Measurements from ENCODE around the gene FBXO34. TPM values are rescaled to one million over a fixed set of nuclear protein-coding genes. Genes with fewer than 3 reads are reported as not detected.
A peak's percentile ranks its signal among the peaks of the same experiment; 100 is the strongest.

FBXO34 gene
- total and polyA plus RNA-seq, 2 of the 13 experiments (the other 11 are each of a cell fraction or from before 2014, with no cell fraction given) = 8.8 to 13.5 TPM

DNA sequence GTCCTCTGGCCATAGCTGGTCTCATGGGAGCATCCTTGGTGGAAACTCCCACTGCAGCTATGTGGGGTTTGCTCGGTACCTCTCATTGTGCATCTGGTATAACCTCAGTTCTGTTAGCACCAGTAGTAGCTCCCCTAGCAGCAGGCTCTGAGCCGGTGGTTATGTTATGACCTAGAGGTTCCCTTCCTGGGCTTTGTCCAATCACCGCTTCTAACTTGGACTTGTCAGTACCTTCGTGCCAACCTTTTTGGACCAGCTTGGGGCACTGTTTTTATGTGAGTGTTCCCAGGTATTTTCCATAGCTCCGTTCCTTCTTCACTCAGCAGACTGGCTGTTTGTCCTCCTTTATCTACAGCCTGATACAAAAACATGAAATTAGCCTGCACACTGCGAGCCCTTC, 84.7 kb downstream of the FBXO34 start:
- H3K36me3 ChIP-seq (replicated peaks in 1 of 2; ENCODE audit: control insufficient read depth in 1 of 2, insufficient read depth in 2 of 2, low read length in 2 of 2) = peaks cover 13 to 26% of the 10 kb centered on the region in 2 experiments
- DNase-seq (ENCODE audit: low spot score) (no peak), FAIRE-seq (no peak), ATAC-seq (no peak)
- peaks cover 16% of the 10 kb centered on the region for H3K4me1 ChIP-seq (ENCODE audit: insufficient read depth, low read length)
- H3K79me2 ChIP-seq (ENCODE audit: insufficient read depth, low read length) = no peaks in the 10 kb centered on the region
- no peak overlapping the region for H2AFZ ChIP-seq (ENCODE audit: low read length)
- H4K20me1 ChIP-seq (ENCODE audit: insufficient read depth, low read length) = 0 out of 2 replicates have a peak, but pooled peaks cover 5% of the 10 kb centered on the region
- in situ Hi-C loops (cut with HindIII; ENCODE audit: extremely low pct_ligation_motif_present, low pct_unique_long_range_greater_than_20kb) (no loop called here), intact Hi-C loops (cut with micrococcal nuclease; ENCODE audit: unreplicated experiment) (loop anchor here (5.0 kb wide), 1 partner anchor 144 kb away; no protein-coding TSS in a partner anchor)
- H3K9ac ChIP-seq (ENCODE audit: insufficient read depth, low read depth, low read length) = no peak overlapping the region
- no peak overlapping the region for H3K4me3 ChIP-seq (replicated peaks in 1 of 3; ENCODE audit: insufficient read depth in 1 of 3, low read depth in 2 of 3, low read length in 3 of 3)
- TF ChIP-seq ZNF44 (CRISPR knock-in tag; IDR thresholded peaks at IDR 0.05) (no peak), TMF1 (CRISPR knock-in tag; IDR thresholded peaks at IDR 0.05; ENCODE audit: low read depth) (no peak), ZBTB8A (CRISPR knock-in tag; IDR thresholded peaks at IDR 0.05; ENCODE audit: borderline replicate concordance, low read depth) (no peak), NAIF1 (CRISPR knock-in tag; IDR thresholded peaks at IDR 0.05; ENCODE audit: borderline replicate concordance) (no peak)
- TF ChIP-seq, protein P1, sequence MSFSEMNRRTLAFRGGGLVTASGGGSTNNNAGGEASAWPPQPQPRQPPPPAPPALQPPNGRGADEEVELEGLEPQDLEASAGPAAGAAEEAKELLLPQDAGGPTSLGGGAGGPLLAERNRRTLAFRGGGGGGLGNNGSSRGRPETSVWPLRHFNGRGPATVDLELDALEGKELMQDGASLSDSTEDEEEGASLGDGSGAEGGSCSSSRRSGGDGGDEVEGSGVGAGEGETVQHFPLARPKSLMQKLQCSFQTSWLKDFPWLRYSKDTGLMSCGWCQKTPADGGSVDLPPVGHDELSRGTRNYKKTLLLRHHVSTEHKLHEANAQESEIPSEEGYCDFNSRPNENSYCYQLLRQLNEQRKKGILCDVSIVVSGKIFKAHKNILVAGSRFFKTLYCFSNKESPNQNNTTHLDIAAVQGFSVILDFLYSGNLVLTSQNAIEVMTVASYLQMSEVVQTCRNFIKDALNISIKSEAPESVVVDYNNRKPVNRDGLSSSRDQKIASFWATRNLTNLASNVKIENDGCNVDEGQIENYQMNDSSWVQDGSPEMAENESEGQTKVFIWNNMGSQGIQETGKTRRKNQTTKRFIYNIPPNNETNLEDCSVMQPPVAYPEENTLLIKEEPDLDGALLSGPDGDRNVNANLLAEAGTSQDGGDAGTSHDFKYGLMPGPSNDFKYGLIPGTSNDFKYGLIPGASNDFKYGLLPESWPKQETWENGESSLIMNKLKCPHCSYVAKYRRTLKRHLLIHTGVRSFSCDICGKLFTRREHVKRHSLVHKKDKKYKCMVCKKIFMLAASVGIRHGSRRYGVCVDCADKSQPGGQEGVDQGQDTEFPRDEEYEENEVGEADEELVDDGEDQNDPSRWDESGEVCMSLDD (CRISPR knock-in tag; IDR thresholded peaks at IDR 0.05; ENCODE audit: borderline replicate concordance) = no peak
- H3K27ac ChIP-seq (ENCODE audit: extremely low read length, insufficient read depth, low read length) = no peak overlapping the region
- H3K9me3 ChIP-seq (ENCODE audit: low read length) = no peaks in the 10 kb centered on the region
- no peak overlapping the region for H3K4me2 ChIP-seq (ENCODE audit: low read depth, low read length)
- WGBS (ENCODE audit: low lambda C conversion rate) = 80% methylated on average over 5 of the region's 6 CpGs
- no peaks in the 10 kb centered on the region for H3K27me3 ChIP-seq (ENCODE audit: control insufficient read depth in 1 of 2, insufficient read depth in 2 of 2, low read length in 2 of 2)
- ChIA-PET CTCF (ENCODE audit: low intra/inter-chr PET ratio, low total read pairs) (no interaction called here), POLR2A (no interaction called here)
- no TSS peak for BruUV-seq (replicated peaks)

DNA sequence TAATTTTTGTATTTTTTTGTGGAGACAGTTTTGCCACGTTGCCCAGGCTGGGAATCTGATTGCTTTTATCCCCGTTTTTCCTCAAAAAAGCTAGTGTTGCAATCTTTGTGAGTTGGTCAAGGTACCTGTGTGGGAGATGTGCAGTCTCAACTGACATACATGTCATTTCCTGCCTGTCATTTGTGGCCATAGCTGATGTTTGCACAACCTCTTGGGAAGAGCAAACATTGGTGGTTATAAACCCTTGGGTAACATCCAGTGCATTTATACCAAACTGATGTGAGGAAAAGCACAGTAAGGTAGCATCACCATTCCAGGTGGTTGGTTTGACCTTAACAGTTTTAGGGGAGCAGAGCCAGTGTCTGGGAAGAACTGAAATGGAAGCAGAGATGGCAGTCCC, 85.7 kb downstream of the FBXO34 start:
- H3K27me3 ChIP-seq (ENCODE audit: control insufficient read depth in 1 of 2, insufficient read depth in 2 of 2, low read length in 2 of 2) = no peaks in the 10 kb centered on the region
- no TSS peak for BruUV-seq (replicated peaks)
- no peak overlapping the region for H3K27ac ChIP-seq (ENCODE audit: extremely low read length, insufficient read depth, low read length)
- 17% methylated on average over 2 of the region's 2 CpGs for WGBS (ENCODE audit: low lambda C conversion rate)
- DNase-seq (ENCODE audit: low spot score) (peak; percentile 76), ATAC-seq (peak; percentile 70), FAIRE-seq (peak; percentile 79)
- ChIA-PET POLR2A (interaction anchor here (0.8 kb wide), 1 partner anchor 8 kb away, joined by 3 read pairs; no protein-coding TSS in a partner anchor), CTCF (ENCODE audit: low intra/inter-chr PET ratio, low total read pairs) (no interaction called here)
- H3K4me3 ChIP-seq (replicated peaks in 1 of 3; ENCODE audit: insufficient read depth in 1 of 3, low read depth in 2 of 3, low read length in 3 of 3) = no peak overlapping the region
- 0 out of 2 replicates have a peak, but pooled peaks cover 5% of the 10 kb centered on the region for H4K20me1 ChIP-seq (ENCODE audit: insufficient read depth, low read length)
- peaks cover 16% of the 10 kb centered on the region for H3K4me1 ChIP-seq (ENCODE audit: insufficient read depth, low read length)
- intact Hi-C loops (cut with micrococcal nuclease; ENCODE audit: unreplicated experiment) = loop anchor here (5.0 kb wide), 1 partner anchor 145 kb away; no protein-coding TSS in a partner anchor
- H3K4me2 ChIP-seq (ENCODE audit: low read depth, low read length) = no peak overlapping the region
- in situ Hi-C loops (cut with HindIII; ENCODE audit: extremely low pct_ligation_motif_present, low pct_unique_long_range_greater_than_20kb) = no loop called here
- no peaks in the 10 kb centered on the region for H3K9me3 ChIP-seq (ENCODE audit: low read length)
- peaks cover 6 to 16% of the 10 kb centered on the region in 2 experiments; a peak in 4 of 5 replicates for H3K36me3 ChIP-seq (replicated peaks in 1 of 2; ENCODE audit: control insufficient read depth in 1 of 2, insufficient read depth in 2 of 2, low read length in 2 of 2)
- H2AFZ ChIP-seq (ENCODE audit: low read length) = no peak overlapping the region
- H3K9ac ChIP-seq (ENCODE audit: insufficient read depth, low read depth, low read length) = no peak overlapping the region
- H3K79me2 ChIP-seq (ENCODE audit: insufficient read depth, low read length) = no peaks in the 10 kb centered on the region
- peak; percentile 46; the same call in 1 of the 2 replicates for TF ChIP-seq GABPB1 (CRISPR knock-in tag; IDR thresholded peaks at IDR 0.05)
- TF ChIP-seq FOXA3 (CRISPR knock-in tag; IDR thresholded peaks at IDR 0.05) = peak; percentile 43; the same call in 1 of the 2 replicates
- no peak for TF ChIP-seq JUND (CRISPR knock-in tag; IDR thresholded peaks at IDR 0.05)
- TF ChIP-seq GATAD2A (CRISPR knock-in tag; IDR thresholded peaks at IDR 0.05) = 0 out of 2 replicates have a peak, but pooled peaks have one; percentile 25
- TF ChIP-seq, protein P2, sequence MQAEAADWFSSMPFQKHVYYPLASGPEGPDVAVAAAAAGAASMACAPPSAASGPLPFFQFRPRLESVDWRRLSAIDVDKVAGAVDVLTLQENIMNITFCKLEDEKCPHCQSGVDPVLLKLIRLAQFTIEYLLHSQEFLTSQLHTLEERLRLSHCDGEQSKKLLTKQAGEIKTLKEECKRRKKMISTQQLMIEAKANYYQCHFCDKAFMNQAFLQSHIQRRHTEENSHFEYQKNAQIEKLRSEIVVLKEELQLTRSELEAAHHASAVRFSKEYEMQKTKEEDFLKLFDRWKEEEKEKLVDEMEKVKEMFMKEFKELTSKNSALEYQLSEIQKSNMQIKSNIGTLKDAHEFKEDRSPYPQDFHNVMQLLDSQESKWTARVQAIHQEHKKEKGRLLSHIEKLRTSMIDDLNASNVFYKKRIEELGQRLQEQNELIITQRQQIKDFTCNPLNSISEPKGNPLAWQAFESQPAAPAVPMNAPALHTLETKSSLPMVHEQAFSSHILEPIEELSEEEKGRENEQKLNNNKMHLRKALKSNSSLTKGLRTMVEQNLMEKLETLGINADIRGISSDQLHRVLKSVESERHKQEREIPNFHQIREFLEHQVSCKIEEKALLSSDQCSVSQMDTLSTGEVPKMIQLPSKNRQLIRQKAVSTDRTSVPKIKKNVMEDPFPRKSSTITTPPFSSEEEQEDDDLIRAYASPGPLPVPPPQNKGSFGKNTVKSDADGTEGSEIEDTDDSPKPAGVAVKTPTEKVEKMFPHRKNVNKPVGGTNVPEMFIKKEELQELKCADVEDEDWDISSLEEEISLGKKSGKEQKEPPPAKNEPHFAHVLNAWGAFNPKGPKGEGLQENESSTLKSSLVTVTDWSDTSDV (CRISPR knock-in tag; IDR thresholded peaks at IDR 0.05) = no peak
- TF ChIP-seq, protein P3, sequence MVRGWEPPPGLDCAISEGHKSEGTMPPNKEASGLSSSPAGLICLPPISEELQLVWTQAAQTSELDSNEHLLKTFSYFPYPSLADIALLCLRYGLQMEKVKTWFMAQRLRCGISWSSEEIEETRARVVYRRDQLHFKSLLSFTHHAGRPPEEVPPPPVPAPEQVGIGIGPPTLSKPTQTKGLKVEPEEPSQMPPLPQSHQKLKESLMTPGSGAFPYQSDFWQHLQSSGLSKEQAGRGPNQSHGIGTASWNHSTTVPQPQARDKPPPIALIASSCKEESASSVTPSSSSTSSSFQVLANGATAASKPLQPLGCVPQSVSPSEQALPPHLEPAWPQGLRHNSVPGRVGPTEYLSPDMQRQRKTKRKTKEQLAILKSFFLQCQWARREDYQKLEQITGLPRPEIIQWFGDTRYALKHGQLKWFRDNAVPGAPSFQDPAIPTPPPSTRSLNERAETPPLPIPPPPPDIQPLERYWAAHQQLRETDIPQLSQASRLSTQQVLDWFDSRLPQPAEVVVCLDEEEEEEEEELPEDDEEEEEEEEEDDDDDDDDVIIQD (CRISPR knock-in tag; IDR thresholded peaks at IDR 0.05; ENCODE audit: low read depth) = peak; percentile 47; the same call in 1 of the 2 replicates
- no peak for TF ChIP-seq NCOA1 (CRISPR knock-in tag; IDR thresholded peaks at IDR 0.05)

Data from HepG2 (cell line).